GM21723 (cell line): ENCODE results near the gene CMTM2.
"Not testable (repeated sequence)": the region's sequence is repeated elsewhere in the genome, so short reads cannot be mapped to it uniquely, and the experiment has no call there.

Experiments
- ATAC-seq: cut with Tn5 transposase; IDR thresholded peaks from one replicate; pipeline ENCODE4 v1.9.1; 2021; ENCODE audit warnings: mild to moderate bottlenecking, moderate library complexity; ENCODE audit not compliant: unreplicated experiment

CMTM2 gene

GRCh38 chr16:66552286-66553177, 26.7 kb upstream of the CMTM2 start, which contains the start of gene CKLF:
Gene CKLF, plus strand, starts transcription at chr16:66552576. Its CDS starts 140 bp downstream, at chr16:66552716.
- peak; percentile 75 for ATAC-seq

DNA sequence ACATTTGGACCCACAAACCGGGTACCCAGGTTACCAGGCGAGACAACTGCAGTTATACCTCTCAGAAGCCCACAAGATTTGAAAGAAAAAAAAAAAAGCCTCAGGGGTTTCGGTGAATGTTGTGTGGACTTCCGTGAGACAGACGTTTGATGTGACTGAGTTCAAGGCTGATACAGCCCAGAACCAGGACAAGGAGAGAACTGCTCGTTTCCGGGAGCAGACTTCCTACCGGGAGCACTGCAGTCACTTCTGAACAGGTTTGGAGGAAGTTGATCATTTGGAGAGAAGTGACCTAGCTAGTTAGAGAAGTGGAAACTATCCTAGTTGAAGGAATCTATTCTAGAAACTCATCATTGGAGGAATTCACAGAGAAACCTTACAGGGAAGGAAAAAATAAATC, 26.0 kb upstream of the CMTM2 start:
- ATAC-seq = no peak

- ATAC-seq = no peak
Observed at GRCh38 chr16:66554021-66554420, 25.2 kb upstream of the CMTM2 start.

DNA sequence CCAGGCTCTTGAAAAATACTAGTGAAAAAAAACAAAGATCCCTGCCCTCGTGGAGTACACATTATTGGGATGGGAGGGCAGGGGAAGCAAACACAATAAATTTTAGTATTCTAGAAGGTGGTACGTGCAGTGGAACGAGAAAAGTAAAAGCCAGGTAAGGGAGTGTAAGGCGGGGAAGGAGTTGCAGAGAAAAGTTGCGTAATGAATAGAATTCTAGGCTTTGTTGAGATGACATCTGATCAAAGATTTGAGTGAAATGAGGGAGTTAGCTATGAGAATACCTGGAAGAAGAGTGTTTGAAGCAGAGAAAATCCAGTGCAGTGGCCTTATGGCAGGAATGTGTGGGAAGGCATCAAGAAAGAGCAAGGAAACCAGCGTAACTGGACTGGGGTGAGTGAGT, 24.8 kb upstream of the CMTM2 start:
- ATAC-seq = no peak

- no peak for ATAC-seq
Observed at GRCh38 chr16:66560107-66560506, 19.2 kb upstream of the CMTM2 start.

GRCh38 chr16:66561381-66562080, 17.7 kb upstream of the CMTM2 start:
- ATAC-seq = no peak

DNA sequence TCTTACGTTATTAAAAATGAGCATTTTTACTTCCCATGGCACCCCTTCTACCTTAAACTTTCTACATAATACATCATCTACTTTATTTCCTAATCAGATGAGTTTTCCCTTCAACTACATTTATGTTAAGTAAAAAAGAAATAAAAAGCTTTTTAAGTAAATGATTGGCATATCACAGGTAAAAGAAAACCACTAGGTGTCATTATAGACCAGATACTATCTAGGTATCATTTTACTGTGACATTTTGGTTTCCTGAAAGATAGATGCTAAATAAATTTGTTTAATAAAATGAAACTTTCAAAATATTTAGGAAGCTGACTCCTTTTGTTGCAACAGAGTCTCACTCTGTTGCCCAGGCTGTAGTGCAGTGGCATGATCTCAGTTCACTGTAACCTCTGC, 16.9 kb upstream of the CMTM2 start:
- ATAC-seq = no peak

- ATAC-seq = no peak
Observed at GRCh38 chr16:66562986-66563385, 16.3 kb upstream of the CMTM2 start.

GRCh38 chr16:66563574-66564334, 15.5 kb upstream of the CMTM2 start:
- ATAC-seq = no peak

DNA sequence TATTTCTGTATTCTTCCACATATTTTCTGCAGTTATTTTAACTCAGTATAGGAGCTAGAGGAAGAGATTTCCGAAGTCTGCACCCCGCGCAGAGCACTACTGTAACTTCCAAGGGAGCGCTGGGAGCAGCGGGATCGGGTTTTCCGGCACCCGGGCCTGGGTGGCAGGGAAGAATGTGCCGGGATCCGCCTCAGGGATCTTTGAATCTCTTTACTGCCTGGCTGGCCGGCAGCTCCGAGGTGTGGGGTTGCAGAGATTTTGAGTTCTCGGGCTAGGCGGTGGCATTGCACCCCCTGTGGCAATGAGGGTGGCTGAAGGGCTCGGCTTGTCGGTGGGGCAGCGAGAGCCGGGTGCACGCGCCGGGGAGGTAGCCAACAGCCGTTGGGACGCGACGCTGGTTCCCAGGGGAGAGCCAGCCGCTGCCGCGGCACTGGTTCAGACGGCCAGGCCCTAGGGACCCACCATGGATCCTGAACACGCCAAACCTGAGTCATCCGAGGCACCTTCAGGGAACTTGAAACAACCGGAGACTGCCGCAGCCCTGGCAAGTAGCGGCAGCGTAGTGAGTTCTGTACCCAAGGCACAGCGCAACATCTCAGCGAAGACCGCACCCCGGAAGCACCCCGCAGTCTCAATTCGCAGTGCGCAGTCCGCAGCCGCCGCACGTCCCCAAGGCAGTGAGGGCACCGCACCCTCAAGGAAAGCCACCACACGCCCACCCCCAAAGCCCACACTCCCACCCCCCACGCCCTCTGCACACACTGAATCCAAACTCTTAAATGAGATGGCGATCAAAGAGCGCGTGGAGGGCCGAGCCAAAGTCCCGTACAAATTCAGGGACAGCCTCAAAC, 13.0 kb upstream of the CMTM2 start, which contains the start of gene CMTM1:
Gene CMTM1 (plus strand): TSS at position 389 of the 851 bp plus-strand sequence. CDS start 75 bp downstream, at position 464.
- ATAC-seq = no peak

DNA sequence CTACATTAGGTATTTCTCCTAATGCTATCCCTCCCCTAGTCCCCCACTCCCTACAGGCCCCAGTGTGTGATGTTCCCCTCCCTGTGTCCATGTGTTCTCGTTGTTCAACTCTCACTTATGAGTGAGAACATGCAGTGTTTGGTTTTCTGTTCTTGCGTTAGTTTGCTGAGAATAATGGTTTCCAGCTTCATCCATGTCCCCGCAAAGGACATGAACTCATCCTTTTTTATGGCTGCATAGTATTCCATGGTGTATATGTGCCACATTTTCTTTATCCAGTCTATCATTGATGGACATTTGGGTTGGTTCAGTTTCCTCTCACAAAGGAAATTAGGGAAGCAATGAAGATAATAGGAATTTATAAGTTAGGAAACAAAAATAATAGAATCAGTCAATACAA, 12.0 kb upstream of the CMTM2 start:
- ATAC-seq = not testable (repeated sequence)

DNA sequence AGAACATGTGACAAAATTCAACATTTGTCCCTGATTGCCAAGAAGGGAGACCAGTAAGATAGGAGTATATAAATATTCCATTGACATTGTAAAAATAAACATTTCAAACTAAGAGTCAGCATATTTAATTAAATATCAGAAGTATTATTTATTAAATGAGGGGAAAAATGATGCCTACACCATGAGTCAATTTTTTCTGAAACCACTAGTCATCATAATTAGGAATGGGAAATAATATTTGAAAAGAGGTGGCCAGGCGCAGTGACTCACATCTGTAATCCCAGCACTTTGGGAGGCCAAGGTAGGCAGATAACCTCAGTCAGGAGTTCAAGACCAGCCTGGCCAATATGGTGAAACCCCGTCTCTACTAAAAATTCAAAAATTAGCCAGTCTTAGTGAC, 10.9 kb upstream of the CMTM2 start:
- ATAC-seq = no peak

GRCh38 chr16:66569131-66569530, 10.1 kb upstream of the CMTM2 start:
- no peak for ATAC-seq

DNA sequence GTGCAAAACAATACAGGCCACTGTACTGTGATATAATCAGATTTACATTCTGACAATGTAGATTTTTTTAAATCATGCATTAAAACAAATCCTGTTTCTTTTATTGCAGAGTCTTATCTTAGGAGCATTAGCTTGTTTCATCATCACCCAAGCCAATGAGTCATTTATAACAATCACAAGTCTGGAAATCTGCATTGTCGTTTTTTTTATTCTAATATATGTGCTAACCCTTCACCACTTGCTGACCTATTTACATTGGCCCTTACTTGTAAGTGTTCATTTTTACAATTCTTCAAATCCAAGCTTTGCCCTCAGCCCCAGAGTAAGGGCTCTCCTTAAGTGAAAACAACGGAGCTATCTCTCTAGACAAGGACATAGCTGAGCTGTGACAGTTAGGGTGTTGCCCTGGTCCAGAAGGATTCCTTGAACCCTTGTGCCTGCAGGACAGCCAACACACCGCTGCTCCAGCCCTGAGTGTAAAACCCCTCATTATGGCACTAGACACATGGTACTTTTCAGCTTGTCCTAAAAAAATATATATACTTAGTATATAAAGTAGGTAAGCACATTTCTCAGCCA, 9.3 kb upstream of the CMTM2 start:
- ATAC-seq = no peak

- ATAC-seq = no peak
Observed at GRCh38 chr16:66572356-66572755, 6.9 kb upstream of the CMTM2 start.

DNA sequence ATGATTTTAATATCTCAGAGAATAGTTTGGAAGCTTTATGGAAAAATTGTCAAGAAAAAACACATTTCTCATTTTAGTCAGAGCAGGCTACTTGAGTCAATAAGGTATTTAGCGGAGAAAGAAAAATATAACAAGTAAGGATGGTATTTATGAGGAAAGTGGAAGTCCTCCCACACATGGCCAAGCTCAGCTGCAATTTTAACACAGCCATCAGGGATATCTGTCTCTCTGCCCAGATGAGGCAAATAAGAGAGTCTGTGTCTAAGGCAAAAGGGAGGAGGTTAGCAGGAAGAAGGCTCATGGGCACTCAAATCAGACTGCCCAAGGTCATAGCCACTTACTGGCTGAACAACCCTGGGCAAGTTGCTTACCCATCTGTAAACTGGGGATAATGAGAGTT, 5.2 kb upstream of the CMTM2 start:
- no peak for ATAC-seq

- no peak for ATAC-seq
Observed at GRCh38 chr16:66574531-66574930, 4.7 kb upstream of the CMTM2 start.

GRCh38 chr16:66575060-66575459, 4.2 kb upstream of the CMTM2 start:
- no peak for ATAC-seq

- no peak for ATAC-seq
Observed at GRCh38 chr16:66576296-66576695, 3.0 kb upstream of the CMTM2 start.

- no peak for ATAC-seq
Observed at GRCh38 chr16:66580605-66581209, 1.4 kb downstream of the CMTM2 start.
